ENCODE results near the gene MGAM2. TPM values are rescaled to one million over a fixed set of nuclear protein-coding genes. Genes with fewer than 3 reads are reported as not detected.

The MGAM2 gene
- total and polyA plus RNA-seq, 2 of the 13 experiments (the other 11 are each of a cell fraction or from before 2014, with no cell fraction given): 0.29 TPM; not detected in 1

DNA sequence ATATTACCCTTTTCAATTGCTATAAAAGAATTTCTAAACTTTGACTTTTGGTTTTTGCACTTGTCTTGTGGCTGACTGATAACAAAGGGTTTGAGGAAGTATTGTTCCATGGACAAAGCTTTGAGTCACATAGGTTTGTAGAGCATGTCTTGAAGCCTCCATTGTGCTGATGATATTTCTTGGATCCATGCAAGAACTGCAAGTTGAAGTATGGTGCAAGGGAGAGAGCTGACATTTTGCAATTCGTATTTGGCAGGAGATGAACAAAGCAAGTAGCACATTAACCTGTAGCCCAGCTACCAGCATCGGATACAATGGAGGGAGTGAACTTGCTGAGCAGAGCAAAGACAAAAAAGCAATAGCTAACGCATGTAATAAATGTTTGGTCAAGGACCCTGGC is 23.4 kb downstream of the MGAM2 start:
- Histone ChIP-seq H2AFZ (ENCODE audit: low read length) (peak overlapping the region; percentile 42), H3K9me3 (ENCODE audit: low read length) (no peaks in the 10 kb centered on the region), H3K79me2 (ENCODE audit: insufficient read depth, low read length) (no peaks in the 10 kb centered on the region), H3K27me3 (ENCODE audit: control insufficient read depth in 1 of 2, insufficient read depth in 2 of 2, low read length in 2 of 2) (no peaks in the 10 kb centered on the region), H3K4me1 (ENCODE audit: insufficient read depth, low read length) (peaks cover 3% of the 10 kb centered on the region), H3K4me3 (replicated peaks in 1 of 3; ENCODE audit: insufficient read depth in 1 of 3, low read depth in 2 of 3, low read length in 3 of 3) (no peak overlapping the region), H4K20me1 (ENCODE audit: insufficient read depth, low read length) (no peaks in the 10 kb centered on the region), H3K4me2 (ENCODE audit: low read depth, low read length) (no peak overlapping the region), H3K36me3 (replicated peaks in 1 of 2; ENCODE audit: control insufficient read depth in 1 of 2, insufficient read depth in 2 of 2, low read length in 2 of 2) (no peaks in the 10 kb centered on the region), H3K27ac (ENCODE audit: extremely low read length, insufficient read depth, low read length) (no peak overlapping the region), H3K9ac (ENCODE audit: insufficient read depth, low read depth, low read length) (no peak overlapping the region)
- no peak for TF ChIP-seq DMAP1 (CRISPR knock-in tag; IDR thresholded peaks at IDR 0.05)
- TF ChIP-seq SOX13 (IDR thresholded peaks at IDR 0.05): no peak
- 0 out of 4 replicates have a peak, but pooled peaks of 1 of the 2 experiments have one; percentile 35 for TF ChIP-seq SOX13 (CRISPR knock-in tag; conservative IDR thresholded peaks at IDR 0.05 in 1 of 2, IDR thresholded peaks at IDR 0.05 in 1 of 2)
- TF ChIP-seq ONECUT2 (CRISPR knock-in tag; IDR thresholded peaks at IDR 0.05): no peak
- TF ChIP-seq ZNF644 (CRISPR knock-in tag; IDR thresholded peaks at IDR 0.05; ENCODE audit: low read depth): 0 out of 2 replicates have a peak, but pooled peaks have one; percentile 14
- TF ChIP-seq GATAD2A (CRISPR knock-in tag; IDR thresholded peaks at IDR 0.05): no peak
- no peak for TF ChIP-seq HDAC1 (CRISPR knock-in tag; IDR thresholded peaks at IDR 0.05)
- no peak for TF ChIP-seq BRF2 (CRISPR knock-in tag; IDR thresholded peaks at IDR 0.05)
- no peak for TF ChIP-seq ADNP (CRISPR knock-in tag; IDR thresholded peaks at IDR 0.05)
- WGBS (ENCODE audit: low lambda C conversion rate): 2% methylated on average over 3 of the region's 3 CpGs
- ATAC-seq: no peak; the same call in 2 of the 3 replicates
- intact Hi-C loops (cut with micrococcal nuclease; ENCODE audit: unreplicated experiment): no loop called here
- in situ Hi-C loops (cut with HindIII; ENCODE audit: extremely low pct_ligation_motif_present, low pct_unique_long_range_greater_than_20kb): no loop called here
- no peak for FAIRE-seq
- CTCF ChIA-PET (ENCODE audit: low intra/inter-chr PET ratio, low total read pairs): no interaction called here
- POLR2A ChIA-PET: no interaction called here
- peak; percentile 6 for DNase-seq (ENCODE audit: low spot score)
- BruUV-seq (replicated peaks): no TSS peak

DNA sequence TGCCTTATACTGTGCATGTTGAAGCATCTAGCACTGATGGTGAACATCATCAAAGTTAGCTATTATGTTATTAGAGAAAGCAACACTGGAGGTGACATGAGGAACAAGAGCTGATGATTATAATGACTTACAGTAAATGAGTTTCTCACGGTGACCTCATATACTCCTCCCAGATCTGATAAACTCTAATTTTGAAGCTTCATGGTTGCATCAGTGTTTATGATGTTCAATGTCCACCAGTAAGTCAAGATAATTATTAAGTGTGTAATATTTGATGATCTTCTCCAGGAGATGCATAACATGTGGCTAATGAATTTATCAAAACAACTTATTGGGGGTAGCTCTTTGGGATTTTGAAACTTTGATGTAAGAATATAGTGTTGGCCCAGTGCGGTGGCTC is 27.5 kb downstream of the MGAM2 start:
- 21% methylated on average over 2 of the region's 2 CpGs for WGBS (ENCODE audit: low lambda C conversion rate)
- Histone ChIP-seq H3K4me2 (ENCODE audit: low read depth, low read length) (no peak overlapping the region), H3K36me3 (replicated peaks in 1 of 2; ENCODE audit: control insufficient read depth in 1 of 2, insufficient read depth in 2 of 2, low read length in 2 of 2) (no peaks in the 10 kb centered on the region), H2AFZ (ENCODE audit: low read length) (no peak overlapping the region), H3K27me3 (ENCODE audit: control insufficient read depth in 1 of 2, insufficient read depth in 2 of 2, low read length in 2 of 2) (no peaks in the 10 kb centered on the region), H3K9ac (ENCODE audit: insufficient read depth, low read depth, low read length) (no peak overlapping the region), H4K20me1 (ENCODE audit: insufficient read depth, low read length) (no peaks in the 10 kb centered on the region), H3K4me3 (replicated peaks in 1 of 3; ENCODE audit: insufficient read depth in 1 of 3, low read depth in 2 of 3, low read length in 3 of 3) (no peak overlapping the region), H3K79me2 (ENCODE audit: insufficient read depth, low read length) (no peaks in the 10 kb centered on the region), H3K9me3 (ENCODE audit: low read length) (no peaks in the 10 kb centered on the region), H3K27ac (ENCODE audit: extremely low read length, insufficient read depth, low read length) (no peak overlapping the region), H3K4me1 (ENCODE audit: insufficient read depth, low read length) (peaks cover 10% of the 10 kb centered on the region)
- BruUV-seq (replicated peaks): no TSS peak
- intact Hi-C loops (cut with micrococcal nuclease; ENCODE audit: unreplicated experiment) (no loop called here), in situ Hi-C loops (cut with HindIII; ENCODE audit: extremely low pct_ligation_motif_present, low pct_unique_long_range_greater_than_20kb) (no loop called here)
- ChIA-PET CTCF (ENCODE audit: low intra/inter-chr PET ratio, low total read pairs) (no interaction called here), POLR2A (no interaction called here)
- FAIRE-seq (no peak), ATAC-seq (no peak), DNase-seq (ENCODE audit: low spot score) (no peak)
- TF ChIP-seq ARNTL (CRISPR knock-in tag; IDR thresholded peaks at IDR 0.05): no peak
- no peak for TF ChIP-seq HOXA9 (CRISPR knock-in tag; IDR thresholded peaks at IDR 0.05; ENCODE audit: borderline replicate concordance)
- no peak for TF ChIP-seq ZXDC (CRISPR knock-in tag; IDR thresholded peaks at IDR 0.05)
- no peak for TF ChIP-seq RAD51 (IDR thresholded peaks at IDR 0.05; ENCODE audit: borderline replicate concordance)
- TF ChIP-seq ZBTB21 (CRISPR knock-in tag; IDR thresholded peaks at IDR 0.05): no peak
- TF ChIP-seq BATF2 (CRISPR knock-in tag; IDR thresholded peaks at IDR 0.05): no peak
- TF ChIP-seq TEAD2 (CRISPR knock-in tag; IDR thresholded peaks at IDR 0.05): no peak
- TF ChIP-seq ZNF558 (CRISPR knock-in tag; IDR thresholded peaks at IDR 0.05; ENCODE audit: borderline replicate concordance): no peak
- no peak for TF ChIP-seq ZNF343 (CRISPR knock-in tag; IDR thresholded peaks at IDR 0.05)
